Activated CD8-positive, alpha-beta memory T cell treated with anti-CD3 and anti-CD28 coated beads, Interleukin-2, amount 50 U/mL, for 24 hours (primary cell): ENCODE results near the gene MINDY4.

Experiments used
- DNase-seq: peaks from one replicate; pipeline ENCODE4 v3.0.0-alpha.2; 2020; ENCODE audit errors: extremely low read depth

MINDY4 gene

DNA sequence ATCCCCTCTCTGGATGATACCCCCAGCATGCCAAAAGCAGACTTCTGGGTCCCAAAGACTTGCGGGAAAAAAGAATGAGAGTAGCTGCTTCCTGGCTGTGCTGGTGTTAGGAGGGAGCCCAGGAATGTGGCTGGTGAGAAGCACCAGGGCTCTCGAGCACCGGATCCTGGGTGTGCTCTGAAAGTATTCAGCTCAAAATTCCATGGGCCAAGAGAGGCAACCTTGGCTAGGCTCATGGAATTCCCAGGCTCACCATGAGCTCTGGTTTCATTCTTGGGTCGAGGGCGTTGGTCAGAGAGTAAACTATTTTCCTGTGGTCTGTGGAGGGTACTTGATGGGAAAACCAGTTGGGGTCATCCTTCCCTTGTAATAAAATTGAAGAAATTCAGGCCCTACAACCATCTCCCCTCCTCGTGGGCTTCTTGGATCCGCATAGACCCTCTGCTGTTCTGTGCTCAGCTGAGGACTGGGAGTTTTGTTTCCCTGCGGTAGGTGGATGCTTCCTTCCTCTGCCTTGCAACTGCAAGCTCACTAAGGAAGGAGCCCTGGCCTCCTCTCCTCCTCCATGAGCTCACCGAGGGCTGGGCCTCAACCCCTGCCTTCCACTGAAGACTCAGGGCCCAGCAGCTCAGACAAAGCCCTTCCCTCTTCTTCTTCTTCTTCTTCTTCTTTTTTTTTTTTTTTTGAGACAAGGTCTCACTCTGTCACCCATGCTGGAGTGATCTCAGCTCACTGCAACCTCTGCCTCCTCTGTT, 106.0 kb downstream of the MINDY4 start:
- DNase-seq: no peak

DNA sequence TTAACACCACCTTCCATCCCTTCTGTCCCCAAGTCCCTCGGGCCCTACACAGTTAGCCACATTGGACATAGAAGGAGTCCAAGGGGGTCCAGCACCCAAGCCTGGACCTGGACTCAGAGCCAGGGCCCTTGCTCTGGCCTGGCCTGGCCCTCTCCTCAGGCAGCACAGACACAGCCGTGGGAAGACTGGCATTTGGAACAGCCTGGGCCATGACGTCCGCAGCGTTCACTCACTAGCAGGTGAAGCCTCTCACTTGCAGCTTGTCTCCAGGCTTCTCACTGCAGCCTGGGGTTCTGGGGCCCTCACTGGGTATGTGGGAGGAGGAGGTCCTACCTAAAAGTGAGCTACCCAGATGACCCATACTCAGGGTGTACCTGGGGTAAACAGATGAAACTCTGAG, 106.8 kb downstream of the MINDY4 start:
- no peak for DNase-seq

DNA sequence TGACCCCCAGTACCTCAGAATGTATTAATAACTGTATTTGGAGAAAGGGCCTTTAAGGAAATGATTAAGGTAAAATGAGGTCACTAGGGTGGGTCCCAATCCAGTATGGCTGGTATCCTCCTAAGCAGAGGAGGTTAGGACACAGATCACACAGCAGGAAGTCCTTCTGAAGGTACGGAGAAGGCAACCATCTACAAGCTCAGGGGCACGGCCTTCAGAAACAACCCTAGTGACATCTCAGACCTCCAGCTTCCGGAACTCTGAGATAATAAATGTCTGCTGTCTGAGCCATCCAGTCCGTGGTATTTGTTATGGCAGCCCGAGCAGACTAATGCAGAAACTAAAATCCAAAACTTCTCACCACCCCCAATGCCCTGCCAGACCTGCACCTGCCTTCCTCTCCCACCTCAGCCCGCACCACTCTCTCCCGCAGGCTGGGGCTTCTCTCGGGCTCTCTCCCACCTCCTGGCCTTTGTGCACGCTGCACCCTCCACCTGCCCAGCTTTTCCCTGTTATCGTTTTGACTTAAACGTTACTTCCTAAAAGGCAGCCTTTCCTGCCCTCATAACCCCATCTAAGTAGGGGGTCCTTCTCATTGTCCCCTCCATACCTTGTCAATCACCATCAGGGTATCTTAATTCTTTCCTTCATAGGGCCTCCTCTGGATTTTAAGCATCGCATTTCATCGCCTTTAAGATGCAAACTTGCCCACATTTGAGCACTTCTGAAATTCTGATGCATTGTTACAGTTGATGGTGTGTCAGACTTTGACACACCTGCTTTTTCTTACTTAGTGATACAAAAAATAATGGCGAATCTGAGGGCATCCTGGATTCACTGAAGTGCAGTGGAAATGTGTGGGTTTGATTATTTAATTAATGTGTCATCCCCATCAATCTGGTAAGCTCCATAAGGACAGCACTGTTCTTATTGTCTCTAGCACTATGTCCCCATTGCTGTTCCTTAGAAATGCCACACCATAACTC, 108.2 kb downstream of the MINDY4 start:
- DNase-seq: no peak

DNA sequence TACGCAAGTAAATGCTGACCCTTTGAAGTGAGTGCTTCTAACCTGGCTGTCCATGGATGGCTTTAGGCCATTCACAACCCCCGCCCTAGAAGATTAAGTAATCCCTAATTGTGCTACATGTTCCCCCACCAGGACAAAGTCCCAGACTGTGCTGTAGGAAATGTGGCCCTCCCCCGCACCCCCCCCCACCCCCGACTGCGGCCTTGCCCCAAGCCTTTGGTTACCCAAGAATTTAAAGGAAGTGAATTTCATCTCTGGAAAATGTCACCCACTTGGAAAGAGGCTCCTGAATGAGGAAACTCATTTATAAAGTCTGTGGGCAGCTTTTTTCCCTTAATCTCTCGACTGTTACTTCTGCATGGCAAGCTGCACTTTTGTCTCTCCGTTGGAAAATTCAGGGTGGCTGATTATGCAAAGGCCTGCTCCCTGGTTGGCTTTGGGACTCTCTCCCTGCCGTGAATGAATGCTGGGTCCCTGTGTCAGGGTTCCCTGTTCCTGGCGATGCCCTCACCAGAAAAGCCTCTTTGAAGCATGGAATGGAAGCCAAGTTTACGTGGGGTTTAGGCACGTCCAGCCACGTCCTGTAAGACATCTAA, 109.0 kb downstream of the MINDY4 start:
- no peak for DNase-seq

DNA sequence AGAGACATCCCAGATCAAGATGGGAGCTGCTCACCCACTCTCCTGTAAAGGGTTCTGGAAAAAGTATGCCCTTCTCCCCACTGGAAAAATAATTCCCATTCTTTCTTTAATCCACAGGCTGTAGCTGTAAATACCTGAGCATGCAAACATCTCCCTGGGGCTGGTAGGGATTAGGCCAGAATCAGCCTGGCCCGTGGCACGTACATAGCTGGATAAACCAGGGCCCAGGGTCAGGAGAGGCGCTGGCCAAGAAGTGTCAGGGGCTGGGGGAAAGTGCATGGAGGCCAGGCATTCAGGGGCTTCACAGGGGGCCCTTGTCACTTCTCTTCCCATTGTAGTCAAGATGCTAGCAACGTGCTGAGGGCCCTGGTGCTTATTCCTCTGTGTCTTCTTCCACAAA, 109.7 kb downstream of the MINDY4 start:
- no peak for DNase-seq

DNA sequence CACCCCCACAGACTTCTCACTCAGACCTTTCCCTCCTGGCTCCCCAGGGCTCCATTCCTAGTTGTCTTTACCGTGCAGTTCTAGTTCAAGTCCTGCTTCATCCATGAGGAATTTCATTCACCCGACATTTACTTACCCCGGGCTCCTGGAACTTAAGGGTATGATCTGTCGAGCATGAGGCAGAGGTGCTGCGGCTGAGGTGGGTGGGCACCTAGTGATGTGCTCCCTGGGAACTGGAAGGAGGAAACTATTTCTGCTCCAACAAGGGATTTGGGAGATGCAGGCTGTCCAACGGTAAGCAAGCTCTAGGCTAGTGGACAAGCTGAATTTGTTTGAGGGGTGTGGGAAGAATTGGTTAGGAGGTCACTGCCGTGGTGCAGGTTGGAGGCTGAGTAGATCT, 110.2 kb downstream of the MINDY4 start:
- DNase-seq: no peak

DNA sequence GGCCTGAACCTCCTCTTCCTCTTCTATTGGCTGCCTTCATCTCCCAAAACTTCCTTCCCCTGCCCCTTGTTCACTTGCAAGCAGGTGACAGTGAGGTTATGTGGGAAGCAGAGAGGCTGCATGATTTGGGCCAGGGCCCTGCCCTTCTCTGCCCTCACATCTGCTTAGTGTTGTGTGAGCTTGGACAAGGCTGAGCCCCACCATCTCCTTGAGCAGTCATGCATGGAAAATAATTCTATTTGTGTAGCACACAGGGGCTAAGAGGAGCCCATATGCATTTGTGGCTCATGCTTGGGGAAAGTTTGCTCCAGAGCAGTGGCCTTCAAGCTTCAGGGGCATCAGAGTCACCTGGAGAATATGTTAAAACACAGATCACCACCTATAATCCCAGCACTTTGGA, 113.7 kb downstream of the MINDY4 start:
- DNase-seq: no peak

DNA sequence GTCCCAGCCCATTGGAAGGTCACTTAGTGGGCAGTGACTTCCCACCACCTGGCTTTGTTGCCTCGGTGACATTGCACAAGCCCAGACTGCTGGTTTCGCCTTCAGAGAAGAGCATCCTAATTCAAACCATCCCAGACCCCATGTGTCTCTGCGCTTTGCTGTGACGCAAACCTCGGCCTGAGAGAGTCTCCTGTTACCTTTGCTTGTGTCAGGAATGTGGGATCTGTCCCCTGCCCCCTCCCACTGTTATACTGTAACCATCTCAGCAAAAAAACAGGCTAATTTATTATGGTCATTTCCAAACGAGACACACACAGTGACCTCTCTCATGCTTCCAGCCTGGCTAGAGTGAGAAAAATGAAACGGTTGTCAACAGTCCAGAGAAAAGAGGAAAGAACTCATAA, 115.4 kb downstream of the MINDY4 start:
- no peak for DNase-seq

DNA sequence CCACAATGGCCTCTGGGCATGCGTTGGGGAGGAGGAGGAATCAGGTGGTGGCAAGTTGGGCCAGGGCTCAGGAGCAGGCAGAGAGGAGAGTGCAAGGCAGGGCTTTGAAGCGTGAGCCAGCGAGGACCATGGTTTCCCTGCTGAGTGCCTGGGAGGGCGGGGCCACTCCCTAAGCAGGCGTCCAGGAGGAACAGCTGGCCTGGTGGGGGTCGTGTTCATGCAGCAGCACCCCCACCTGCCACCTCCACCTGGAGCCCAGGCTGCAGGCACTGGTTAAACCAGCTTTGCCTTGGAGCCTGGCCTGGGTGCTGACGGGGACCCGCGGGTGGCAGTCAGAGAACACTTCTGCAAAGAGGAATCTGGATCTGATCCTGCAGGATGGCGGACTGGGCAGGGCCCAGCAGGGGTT, 116.3 kb downstream of the MINDY4 start:
- DNase-seq: no peak

DNA sequence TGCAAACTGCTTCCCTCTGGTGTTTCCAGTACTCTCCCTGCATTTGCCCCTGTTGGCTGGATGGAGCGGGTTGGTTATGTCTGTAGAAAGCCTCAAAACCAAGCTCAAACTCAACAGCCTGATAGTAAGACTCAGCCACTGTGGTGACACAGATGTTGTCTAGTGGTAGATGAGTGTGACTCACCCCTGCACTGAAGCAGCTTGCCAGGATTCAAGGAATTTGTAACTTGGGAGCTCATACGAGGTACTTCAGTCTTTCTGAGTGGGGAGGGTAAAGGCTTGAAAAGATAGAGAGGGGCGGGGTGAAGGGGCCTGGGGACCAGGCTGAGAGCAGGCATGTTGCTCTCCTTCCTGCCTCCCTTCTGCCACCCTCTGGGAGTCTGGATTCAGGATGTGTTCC, 117.5 kb downstream of the MINDY4 start:
- DNase-seq: no peak

DNA sequence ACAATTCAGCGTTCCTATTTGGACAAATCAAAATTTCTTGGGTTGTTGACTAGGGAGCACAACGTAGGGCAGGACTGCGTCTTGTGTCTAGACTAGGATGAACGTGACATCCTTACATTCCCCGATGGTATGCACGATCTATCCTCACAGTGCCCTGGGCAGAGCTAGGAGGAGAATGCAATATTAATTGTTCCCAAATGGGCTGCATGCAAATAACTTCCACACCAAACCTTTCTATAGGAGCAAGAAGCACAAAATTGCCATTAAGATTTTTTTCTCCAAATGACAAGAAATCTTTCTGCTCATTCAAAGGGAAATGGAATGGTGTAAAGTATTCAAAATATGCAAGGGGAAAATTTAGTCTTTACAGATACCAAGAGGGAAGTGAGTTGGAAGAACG, 119.0 kb downstream of the MINDY4 start:
- no peak for DNase-seq

DNA sequence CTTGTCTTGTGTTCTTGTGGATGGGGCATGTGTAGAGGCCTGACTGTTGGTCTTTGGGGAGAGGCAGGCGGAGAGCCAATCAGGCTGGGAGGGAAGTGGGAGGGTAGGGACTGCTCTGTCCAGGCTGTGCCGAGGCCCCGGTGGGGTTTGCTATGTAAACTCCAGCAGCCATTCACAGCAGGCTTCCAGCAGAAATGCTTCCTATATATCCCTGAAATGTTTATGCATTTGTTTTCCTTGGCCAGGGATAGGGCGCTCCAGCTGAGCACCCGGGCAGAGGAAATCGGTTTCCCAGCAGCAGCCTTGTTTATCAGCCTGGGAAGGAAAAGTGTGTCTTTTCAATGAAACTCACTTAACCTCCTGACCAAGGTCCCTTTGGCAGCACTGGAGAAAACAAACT, 122.1 kb downstream of the MINDY4 start:
- no peak for DNase-seq

DNA sequence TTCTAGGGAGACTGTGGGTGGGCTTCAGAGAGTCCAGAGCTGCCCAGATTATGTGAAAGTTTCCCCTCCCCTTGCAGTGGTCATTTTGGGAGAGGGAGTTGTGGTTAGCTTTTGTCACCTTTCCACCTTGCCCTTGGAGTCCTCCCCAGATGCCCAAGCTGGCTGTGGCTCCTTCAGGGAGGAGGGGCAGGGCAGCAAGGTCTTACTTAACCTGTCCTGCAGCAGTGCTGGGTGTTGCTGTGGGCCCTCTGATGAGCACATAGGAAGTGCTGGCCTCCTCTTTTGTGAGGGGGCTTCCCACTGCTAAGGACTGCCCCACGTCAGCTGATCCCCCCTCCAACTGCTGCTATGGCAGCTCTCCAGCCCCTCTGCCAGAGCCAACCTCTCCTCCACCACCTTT, 122.8 kb downstream of the MINDY4 start:
- DNase-seq: no peak

DNA sequence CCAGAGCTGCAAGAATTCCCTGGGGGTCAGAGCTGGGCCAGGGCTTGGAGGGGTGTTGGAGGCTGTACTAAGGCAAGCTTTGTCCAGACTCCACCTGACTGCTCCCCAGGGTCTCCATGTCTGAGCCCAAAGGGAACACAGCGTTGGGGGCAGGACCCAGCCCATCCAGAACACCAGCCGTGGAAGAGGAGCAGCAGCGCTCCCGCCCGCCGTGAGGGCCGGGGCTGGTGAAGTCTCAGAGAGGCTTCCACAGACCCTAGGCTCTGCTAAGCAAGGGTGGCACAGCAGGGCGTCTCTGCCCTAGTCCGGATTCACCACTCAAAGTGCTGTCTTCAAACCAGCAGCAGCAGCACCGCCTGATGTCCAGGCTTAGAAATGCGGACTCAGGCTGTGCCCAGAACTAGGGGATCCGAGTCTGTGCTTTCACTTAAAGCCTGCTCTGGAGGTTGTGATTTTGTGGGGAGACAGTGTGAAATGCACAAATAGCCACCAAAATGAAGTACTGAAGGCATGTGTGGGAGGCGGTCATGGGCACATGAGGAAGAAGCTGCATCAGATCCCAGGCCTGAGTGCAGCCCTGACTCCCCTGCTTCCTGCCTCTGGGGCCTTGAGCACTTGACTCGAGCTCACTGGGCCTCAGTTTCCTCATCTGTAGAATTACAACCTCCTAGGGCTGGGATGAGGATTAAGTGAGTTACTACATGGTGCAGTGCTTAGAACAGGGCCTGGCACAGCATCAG, 123.8 kb downstream of the MINDY4 start:
- no peak for DNase-seq

DNA sequence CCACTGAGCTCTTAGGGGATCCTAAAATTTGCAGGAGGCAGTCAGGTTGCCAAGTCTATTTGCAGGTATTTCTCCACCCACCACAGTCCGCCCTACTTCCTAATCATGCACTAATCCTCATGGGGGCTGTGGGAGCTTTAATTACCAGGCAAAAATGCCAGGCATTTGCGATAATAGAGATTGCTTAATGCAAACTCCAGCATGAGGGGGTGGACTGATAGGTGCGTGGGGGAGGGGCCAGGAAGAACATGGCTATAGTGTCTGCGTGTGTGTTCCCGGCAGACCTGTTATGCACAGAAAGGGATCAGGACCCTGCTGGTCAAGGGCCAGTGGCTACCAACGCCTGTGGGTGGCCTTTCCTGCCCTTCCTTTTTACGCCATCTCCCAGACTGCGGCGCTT, 124.8 kb downstream of the MINDY4 start:
- no peak for DNase-seq

DNA sequence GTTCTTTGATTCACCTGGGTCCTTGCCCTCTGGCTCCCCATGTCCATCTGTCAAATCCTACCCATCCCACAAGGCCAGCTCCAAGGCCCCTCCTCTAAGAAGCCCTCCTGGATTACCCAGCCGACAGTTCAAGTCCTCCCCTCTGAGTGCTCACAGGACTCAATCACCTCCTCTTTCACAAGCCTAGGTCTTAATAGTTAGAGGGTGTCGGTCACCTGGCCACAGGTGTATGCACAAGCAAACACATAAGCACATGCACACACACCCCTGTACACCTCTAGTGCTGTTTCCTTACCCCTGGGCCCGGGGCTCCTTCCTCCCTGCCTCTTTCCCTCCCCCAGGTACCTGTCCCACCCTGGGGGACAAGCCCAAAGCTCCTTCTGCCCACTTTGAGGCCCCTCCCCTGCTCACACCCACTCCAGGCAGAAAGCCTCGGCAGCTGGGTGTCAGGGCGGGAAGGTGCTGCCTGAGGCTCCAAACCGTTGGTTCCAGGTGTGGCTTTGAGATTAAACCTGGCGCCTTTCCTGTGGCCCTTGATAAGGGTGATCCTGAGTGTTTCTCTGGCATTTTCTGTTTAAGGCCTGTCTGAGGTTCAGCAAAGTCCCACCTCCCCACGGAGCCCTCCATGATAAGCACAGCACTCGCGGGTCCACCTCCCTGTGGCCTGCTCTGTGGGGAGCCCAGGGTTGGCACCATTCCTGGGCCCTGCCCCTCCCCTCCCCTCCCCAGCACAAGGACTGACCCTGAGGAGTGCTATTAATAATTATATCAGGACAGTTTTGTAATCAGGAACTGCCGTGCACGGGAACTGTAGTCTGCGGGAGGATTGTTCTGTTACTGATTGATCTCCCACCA, 125.8 kb downstream of the MINDY4 start:
- no peak for DNase-seq

DNA sequence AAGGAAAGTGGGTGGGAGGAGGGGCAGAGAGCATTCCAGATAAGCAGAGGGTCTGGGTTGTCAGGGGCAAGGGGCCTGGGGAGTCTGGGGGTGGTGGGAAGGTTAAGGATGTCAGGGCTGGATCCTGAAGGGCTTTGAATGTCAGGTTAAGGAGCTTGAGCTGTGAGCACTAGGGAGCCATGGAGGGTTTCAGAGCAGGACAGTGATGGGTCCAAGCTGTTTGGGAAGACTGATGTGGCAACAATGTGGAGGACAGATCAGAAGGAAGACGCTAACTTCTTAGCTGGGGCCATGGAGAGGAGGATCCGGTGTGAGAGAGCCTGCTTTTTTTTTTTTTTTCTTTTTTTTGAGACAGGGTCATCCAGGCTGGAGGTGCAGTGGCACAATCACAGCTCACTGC, 126.6 kb downstream of the MINDY4 start:
- DNase-seq: no peak

DNA sequence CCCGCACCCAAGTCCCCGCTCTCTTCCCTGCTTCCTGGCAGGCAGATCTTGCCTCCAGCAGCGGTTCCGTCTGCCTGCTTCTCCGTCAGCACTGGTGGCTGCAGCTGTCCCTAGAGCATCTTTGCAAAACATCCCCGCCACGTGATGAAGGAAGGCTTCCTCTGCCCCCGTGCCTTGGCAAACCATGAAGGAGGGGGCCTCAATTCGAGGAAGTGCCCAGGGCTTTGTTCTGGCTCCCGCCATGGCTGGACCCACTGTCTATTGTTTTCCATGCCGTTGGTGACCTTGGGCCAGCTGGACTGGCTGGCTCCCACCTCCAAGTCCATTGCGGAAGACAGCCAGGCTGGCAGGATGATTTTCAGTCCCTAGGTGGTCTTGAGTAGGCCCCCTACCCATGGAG, 127.2 kb downstream of the MINDY4 start:
- DNase-seq: no peak

DNA sequence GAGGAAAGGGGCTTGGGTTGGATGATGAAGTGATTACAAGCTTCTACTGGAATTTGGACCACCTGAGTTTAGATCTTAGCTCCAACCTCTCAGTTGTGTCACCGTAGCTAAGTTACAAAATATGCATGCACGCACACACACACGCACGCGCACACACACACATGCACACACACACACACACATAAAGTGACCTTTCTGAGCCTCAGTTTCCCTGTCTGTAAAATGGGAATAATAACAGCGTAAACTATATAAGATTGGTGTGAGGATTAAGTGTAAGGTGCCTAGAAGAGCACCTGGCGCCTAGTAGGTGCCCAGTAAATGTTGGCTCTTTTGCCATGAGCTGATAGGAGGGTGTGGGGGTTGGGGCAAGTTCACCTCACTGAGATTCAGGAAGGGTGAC, 127.8 kb downstream of the MINDY4 start:
- no peak for DNase-seq

DNA sequence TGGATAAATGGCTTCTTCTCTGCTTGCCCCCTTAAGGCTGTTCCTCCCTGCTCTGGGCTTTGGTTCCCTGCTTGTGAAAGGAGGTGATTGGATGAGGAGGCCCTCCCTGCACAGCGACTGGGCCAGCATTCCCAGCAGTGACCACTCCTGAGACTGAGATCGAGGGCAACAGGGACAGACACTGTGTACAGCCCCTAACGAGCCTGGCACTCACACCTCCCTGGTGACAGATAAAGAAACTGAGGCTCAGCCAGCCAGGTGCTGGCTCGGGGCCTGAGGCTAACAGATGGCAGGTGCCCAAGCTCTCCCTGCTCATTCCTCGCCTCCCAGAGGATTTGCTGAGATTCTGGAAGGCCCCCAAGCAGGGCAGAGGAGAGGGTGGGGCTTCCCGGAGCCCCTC, 128.4 kb downstream of the MINDY4 start:
- DNase-seq: no peak

DNA sequence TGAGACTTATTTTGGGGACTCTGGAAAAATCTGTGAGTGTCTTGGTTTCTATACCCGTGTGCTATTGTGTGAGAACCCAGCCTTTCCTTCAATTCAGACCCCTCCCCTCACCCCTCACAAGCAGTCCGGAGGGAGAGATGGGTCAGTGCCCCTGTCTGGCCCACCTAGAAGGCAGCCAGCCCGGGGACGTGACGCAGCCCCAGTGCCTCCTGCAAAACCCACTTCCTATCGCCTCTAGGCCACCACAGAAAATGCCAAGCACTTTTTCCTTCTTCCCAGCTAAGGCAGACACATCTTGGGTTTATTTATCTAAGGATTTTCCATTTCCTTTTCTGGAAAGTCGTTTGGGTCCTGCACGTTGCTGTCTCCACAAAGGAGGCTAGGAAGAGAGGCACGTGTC, 128.8 kb downstream of the MINDY4 start:
- DNase-seq: no peak
